Uterus (tissue), 2 donors: ENCODE measurements around the gene FGF14.

Experiments
- POLR2A ChIP-seq, 2 donors: fragments of 450-650 bp; IDR thresholded peaks; one replicate each; pipeline ENCODE4 v1.6.1; 2016; ENCODE audit warnings: antibody characterized with exemption in 2 of 2, mild to moderate bottlenecking in 1 of 2, moderate library complexity in 1 of 2
- TF ChIP-seq, protein P1 (sequence below), 4 experiments: fragments of 200-600 bp in 2 of 4; fragments of 450-650 bp in 2 of 4; sonication (generic) in 2 of 4; IDR thresholded peaks; one replicate each; pipeline ENCODE4 v1.5.1; 2016 to 2019; ENCODE audit warnings: antibody characterized with exemption in 4 of 4, mild to moderate bottlenecking in 2 of 4, moderate library complexity in 1 of 4

DNA sequence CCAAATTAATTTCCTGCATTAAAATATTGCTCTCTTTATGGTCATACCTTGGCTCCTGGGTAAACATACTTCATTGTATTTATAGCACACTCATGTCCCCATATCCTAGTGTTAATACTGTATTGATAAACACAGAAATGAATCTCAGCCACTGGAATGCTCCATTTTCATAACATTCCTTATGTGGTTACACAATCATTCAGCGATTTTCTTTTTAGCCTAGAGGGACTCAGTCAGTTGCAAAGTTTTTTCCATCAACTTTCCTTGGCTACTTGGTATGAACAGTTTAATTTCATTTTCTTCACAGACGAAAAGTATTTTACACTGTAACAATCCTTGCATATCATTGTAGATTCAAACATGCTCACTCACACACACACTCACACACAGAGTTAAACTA, 471.5 kb downstream of the FGF14 start:
- TF ChIP-seq POLR2A (IDR thresholded peaks at IDR 0.05) = no peak
- TF ChIP-seq, protein P1, sequence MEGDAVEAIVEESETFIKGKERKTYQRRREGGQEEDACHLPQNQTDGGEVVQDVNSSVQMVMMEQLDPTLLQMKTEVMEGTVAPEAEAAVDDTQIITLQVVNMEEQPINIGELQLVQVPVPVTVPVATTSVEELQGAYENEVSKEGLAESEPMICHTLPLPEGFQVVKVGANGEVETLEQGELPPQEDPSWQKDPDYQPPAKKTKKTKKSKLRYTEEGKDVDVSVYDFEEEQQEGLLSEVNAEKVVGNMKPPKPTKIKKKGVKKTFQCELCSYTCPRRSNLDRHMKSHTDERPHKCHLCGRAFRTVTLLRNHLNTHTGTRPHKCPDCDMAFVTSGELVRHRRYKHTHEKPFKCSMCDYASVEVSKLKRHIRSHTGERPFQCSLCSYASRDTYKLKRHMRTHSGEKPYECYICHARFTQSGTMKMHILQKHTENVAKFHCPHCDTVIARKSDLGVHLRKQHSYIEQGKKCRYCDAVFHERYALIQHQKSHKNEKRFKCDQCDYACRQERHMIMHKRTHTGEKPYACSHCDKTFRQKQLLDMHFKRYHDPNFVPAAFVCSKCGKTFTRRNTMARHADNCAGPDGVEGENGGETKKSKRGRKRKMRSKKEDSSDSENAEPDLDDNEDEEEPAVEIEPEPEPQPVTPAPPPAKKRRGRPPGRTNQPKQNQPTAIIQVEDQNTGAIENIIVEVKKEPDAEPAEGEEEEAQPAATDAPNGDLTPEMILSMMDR (IDR thresholded peaks at IDR 0.05) = no peak
